ENCODE data around the gene SSH2.

GRCh38 chr17:29671661-29672060, 258.4 kb downstream of the SSH2 start:
- TF ChIP-seq CTCF (conservative IDR thresholded peaks at IDR 0.05 in 1 of 2, IDR thresholded peaks at IDR 0.05 in 1 of 2; ENCODE audit: extremely low read depth in 1 of 2, insufficient read depth in 1 of 2, low read depth in 1 of 2, low read length in 2 of 2) (no peak), EZH2 (IDR thresholded peaks at IDR 0.05; ENCODE audit: borderline replicate concordance, low read length) (no peak)

Measured in mammary epithelial cell (primary cell).